GM18526 (cell line): ENCODE measurements around the gene MYDGF.

Source experiments
- POLR2A ChIP-seq: IDR thresholded peaks from 3 replicates; pipeline ENCODE4 v1.6.1; 2011; ENCODE audit not compliant: insufficient read length; ENCODE audit errors: extremely low read depth

Gene MYDGF

DNA sequence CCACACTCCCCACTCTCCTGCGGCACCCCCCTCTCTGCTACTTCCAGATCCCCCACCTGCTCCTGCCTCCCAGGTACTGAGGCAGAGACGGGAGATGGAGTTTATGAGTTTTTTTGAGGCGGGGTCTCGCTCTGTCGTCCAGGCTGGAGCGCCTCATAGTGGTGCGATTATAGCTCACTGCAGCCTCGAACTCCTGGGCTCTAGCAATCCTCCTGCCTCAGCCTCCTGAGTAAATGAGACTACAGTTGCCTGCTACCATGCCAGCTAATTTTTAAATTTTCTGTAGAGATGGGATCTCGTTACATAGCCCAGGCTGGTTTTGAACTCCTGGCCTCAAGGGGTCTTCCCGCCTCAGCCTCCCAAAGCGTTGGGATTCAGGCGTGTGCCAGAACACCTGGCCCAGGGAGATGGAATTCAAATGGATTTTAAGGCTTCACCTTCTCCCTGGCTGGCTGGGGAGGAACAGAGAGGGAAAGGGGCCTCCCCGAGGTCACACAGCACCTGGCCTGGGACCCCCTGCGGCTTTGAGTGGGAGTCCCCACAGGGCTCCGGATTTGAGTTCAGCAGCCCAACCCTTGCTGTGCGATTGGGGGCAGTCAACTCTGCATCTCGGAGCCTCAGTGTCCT, 50.4 kb downstream of the MYDGF start:
- no peak for TF ChIP-seq POLR2A

DNA sequence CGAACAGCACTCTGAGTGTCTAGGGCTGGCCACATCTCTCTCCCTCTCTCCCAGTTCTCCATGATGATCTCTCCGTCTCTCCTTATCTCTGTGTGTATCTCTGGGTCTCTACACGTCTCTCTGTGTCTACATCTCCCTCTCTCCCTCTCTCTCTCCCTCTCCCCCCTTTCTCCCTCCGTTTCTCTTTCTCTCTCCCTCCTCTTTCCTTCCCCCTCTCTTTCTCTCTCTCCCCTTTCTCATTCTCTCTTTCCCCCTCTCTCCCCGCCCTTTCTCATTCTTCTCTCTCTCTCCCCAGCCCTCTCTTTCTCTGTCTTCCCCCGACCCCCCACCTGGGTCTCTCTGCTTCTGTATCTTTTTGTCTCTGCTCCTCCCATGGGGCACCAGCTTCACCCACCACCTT, 52.1 kb downstream of the MYDGF start:
- TF ChIP-seq POLR2A = no peak

DNA sequence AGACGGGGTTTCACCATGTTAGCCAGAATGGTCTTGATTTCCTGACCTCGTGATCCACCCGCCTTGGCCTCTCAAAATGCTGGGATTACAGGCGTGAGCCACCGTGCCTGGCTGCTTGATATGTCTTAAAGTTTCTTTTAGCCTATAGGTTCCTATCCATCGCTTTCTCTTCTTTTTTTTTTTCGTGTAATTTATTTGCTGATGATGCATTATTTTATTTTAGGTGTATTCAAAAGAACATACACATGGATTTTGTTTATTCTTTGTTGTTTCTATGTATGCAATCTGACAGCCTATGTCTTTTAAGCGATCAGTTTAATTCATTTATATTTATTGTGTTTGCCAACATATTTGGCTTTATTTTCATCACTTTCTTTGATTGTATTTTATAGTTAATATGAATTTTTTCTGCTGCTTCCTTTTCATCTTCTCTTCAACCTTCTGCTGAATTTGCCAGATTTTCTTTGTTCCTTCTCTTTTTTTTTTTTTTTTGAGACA, 56.8 kb downstream of the MYDGF start:
- no peak for TF ChIP-seq POLR2A

DNA sequence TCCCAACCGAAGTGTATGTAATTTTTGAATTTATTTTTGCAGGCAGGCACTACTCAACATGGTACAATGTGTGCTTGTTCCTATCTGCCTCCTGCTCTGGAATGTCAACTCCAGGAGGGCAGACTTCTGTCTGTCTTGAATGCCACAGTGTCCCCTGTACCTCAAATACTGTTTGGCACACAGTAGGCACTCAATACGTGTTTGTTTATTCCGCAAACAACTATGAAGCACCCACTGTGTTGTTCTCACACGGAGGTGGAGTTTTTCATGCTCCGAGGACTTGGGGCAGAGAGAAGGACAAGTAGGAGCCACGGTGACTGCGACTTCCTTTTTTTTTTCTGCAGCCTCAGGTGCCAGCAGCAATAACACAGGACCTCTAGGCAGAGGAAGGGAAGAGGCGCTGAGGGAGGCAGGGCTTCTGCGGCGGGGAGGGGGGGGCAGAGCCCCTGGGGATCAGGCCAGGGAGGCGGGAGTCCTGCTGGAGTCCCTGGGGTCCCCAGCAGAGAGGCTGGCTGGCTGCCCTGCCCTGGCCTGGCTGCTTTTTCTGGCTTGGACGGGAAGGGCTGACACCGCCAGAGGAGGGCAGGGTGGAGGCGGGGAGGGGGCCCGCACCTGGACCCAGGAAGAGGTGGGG, 60.1 kb downstream of the MYDGF start:
- TF ChIP-seq POLR2A = no peak
